ENCODE results near the gene UTY.
"Not testable (repeated sequence)": the region's sequence is repeated elsewhere in the genome, so short reads cannot be mapped to it uniquely, and the experiment has no call there.

Gene UTY

GRCh38 chrY:13296176-13296890 is 183.5 kb downstream of the UTY start:
- DNase-seq (ENCODE audit: low spot score): no peak

- DNase-seq (ENCODE audit: low spot score): no peak
Observed at GRCh38 chrY:13295026-13295425, 184.8 kb downstream of the UTY start.

- no peak for DNase-seq (ENCODE audit: low spot score)
Observed at GRCh38 chrY:13291199-13291598, 188.6 kb downstream of the UTY start.

GRCh38 chrY:13282151-13283054 is 197.4 kb downstream of the UTY start:
- not testable (repeated sequence) for DNase-seq (ENCODE audit: low spot score)

- no peak for DNase-seq (ENCODE audit: low spot score)
Observed at GRCh38 chrY:13279561-13279960, 200.3 kb downstream of the UTY start.

- DNase-seq (ENCODE audit: low spot score): no peak
Observed at GRCh38 chrY:13271706-13272105, 208.1 kb downstream of the UTY start.

GRCh38 chrY:13253941-13254440 is 225.8 kb downstream of the UTY start:
- DNase-seq (ENCODE audit: low spot score): not testable (repeated sequence)

- no peak for DNase-seq (ENCODE audit: low spot score)
Observed at GRCh38 chrY:13250421-13250820, 229.4 kb downstream of the UTY start.

- DNase-seq (ENCODE audit: low spot score): no peak
Observed at GRCh38 chrY:13243716-13244115, 236.1 kb downstream of the UTY start.

GRCh38 chrY:13233901-13234300 is 245.9 kb downstream of the UTY start:
- no peak for DNase-seq (ENCODE audit: low spot score)

- no peak for DNase-seq (ENCODE audit: low spot score)
Observed at GRCh38 chrY:13233118-13233517, 246.7 kb downstream of the UTY start.

- no peak for DNase-seq (ENCODE audit: low spot score)
Observed at GRCh38 chrY:13227354-13227953, 252.4 kb downstream of the UTY start.

GRCh38 chrY:13210961-13211646 is 268.7 kb downstream of the UTY start:
- DNase-seq (ENCODE audit: low spot score): no peak

GRCh38 chrY:13205214-13205613 is 274.6 kb downstream of the UTY start:
- no peak for DNase-seq (ENCODE audit: low spot score)

All from NAMALWA (cell line).